A673 (cell line): Measurements from ENCODE around the gene IRF6. TPM values are rescaled to one million over a fixed set of nuclear protein-coding genes. Genes with fewer than 3 reads are reported as not detected.

Experiments used
- BruUV-seq: library from RNA; stranded (reverse); fragments of 400-500 nt; replicated peaks from 2 replicates; lab custom pipeline; 2021; lab: Mats Ljungman, UMichigan
- CTCF ChIA-PET: fragments of 300-600 bp; sonication (Branson Sonifier 250); formaldehyde crosslinking; loops from one replicate; lab custom pipeline; 2022; ENCODE audit warnings: antibody characterized with exemption; lab: Charles Lee
- POLR2A ChIA-PET: fragments of 300-600 bp; sonication (Branson Sonifier 250); formaldehyde crosslinking; loops from one replicate; lab custom pipeline; 2022; ENCODE audit warnings: antibody characterized with exemption; ENCODE audit not compliant: low non-redundant PET; lab: Charles Lee
- DNase-seq: peaks from one replicate; pipeline ENCODE4 v3.0.0-alpha.2; 2015; ENCODE audit warnings: low spot score
- H3K27ac ChIP-seq: fragments of 200-600 bp; sonication (generic); 2 replicates; pipeline ENCODE4 v1.5.1; 2016; ENCODE audit warnings: mixed run types, low read depth, mild to moderate bottlenecking, mixed read lengths, antibody characterized with exemption, low read length; ENCODE audit not compliant: poor library complexity, severe bottlenecking
- H3K27me3 ChIP-seq: fragments of 200-600 bp; sonication (generic); replicated peaks from 2 replicates; pipeline ENCODE4 v1.6.1; 2017; ENCODE audit warnings: mixed run types, low read depth, mild to moderate bottlenecking, mixed read lengths, antibody characterized with exemption, low read length; ENCODE audit not compliant: insufficient read depth, poor library complexity
- H3K36me3 ChIP-seq: fragments of 200-600 bp; sonication (generic); 2 replicates; pipeline ENCODE4 v1.6.1; 2016; ENCODE audit warnings: mixed run types, mild to moderate bottlenecking, mixed read lengths, antibody characterized with exemption, low read length; ENCODE audit not compliant: insufficient read depth, poor library complexity, severe bottlenecking
- H3K4me1 ChIP-seq: fragments of 200-600 bp; sonication (generic); 2 replicates; pipeline ENCODE4 v1.6.1; 2017; ENCODE audit warnings: mixed run types, mild to moderate bottlenecking, mixed read lengths, antibody characterized with exemption, low read length; ENCODE audit not compliant: insufficient read depth, poor library complexity, severe bottlenecking
- H3K4me3 ChIP-seq: fragments of 200-600 bp; sonication (generic); 2 replicates; pipeline ENCODE4 v1.5.1; 2016; ENCODE audit warnings: low read depth, mixed run types, mild to moderate bottlenecking, mixed read lengths, low read length; ENCODE audit not compliant: poor library complexity, severe bottlenecking
- H3K9me3 ChIP-seq: fragments of 200-600 bp; sonication (generic); 2 replicates; pipeline ENCODE4 v1.6.1; 2016; ENCODE audit warnings: mixed run types, low read depth, mild to moderate bottlenecking, mixed read lengths, antibody characterized with exemption, low read length; ENCODE audit not compliant: poor library complexity, severe bottlenecking
- CTCF ChIP-seq: fragments of 300-800, 200-600 bp; sonication (generic); conservative IDR thresholded peaks from 2 replicates; pipeline ENCODE4 v1.5.1; 2017; ENCODE audit warnings: low read depth, mild to moderate bottlenecking, antibody characterized with exemption, low read length, moderate library complexity, mixed read lengths
- EZH2 ChIP-seq: fragments of 200-600 bp; sonication (generic); IDR thresholded peaks from 2 replicates; pipeline ENCODE4 v1.6.1; 2017; ENCODE audit warnings: borderline replicate concordance, low read depth, mild to moderate bottlenecking, mixed read lengths, antibody characterized with exemption, low read length; ENCODE audit not compliant: poor library complexity, severe bottlenecking
- intact Hi-C: fragments of 100-400 bp; cut with micrococcal nuclease; formaldehyde crosslinking; loops from one replicate; pipeline ENCODE4 v1.10.0; 2022; ENCODE audit not compliant: unreplicated experiment
- total RNA-seq: library from RNA; stranded (reverse); gene quantifications from 2 replicates; pipeline ENCODE4 v1.2.3, GENCODE V29; 2021

Gene IRF6
- total RNA-seq, 1 experiment from 2014 or later: 0.17 TPM

- Histone ChIP-seq H3K27me3 (no peaks in the 10 kb centered on the region), H3K27ac (no peak overlapping the region), H3K36me3 (peaks cover 30% of the 10 kb centered on the region), H3K9me3 (no peaks in the 10 kb centered on the region), H3K4me3 (no peak overlapping the region), H3K4me1 (peaks cover 27% of the 10 kb centered on the region)
- no peak for DNase-seq
- intact Hi-C loops: no loop called here
- no TSS peak for BruUV-seq
- ChIA-PET CTCF (interaction anchor here (1.7 kb wide), 1 partner anchor 26 kb away, joined by 5 read pairs; no protein-coding TSS in a partner anchor), POLR2A (interaction anchor here (0.7 kb wide), 1 partner anchor 12 kb away, joined by 3 read pairs; no protein-coding TSS in a partner anchor)
- TF ChIP-seq CTCF (no peak), EZH2 (no peak)
Observed at GRCh38 chr1:209849388-209849787, 43.4 kb upstream of the IRF6 start.

GRCh38 chr1:209845408-209845725, 39.4 kb upstream of the IRF6 start:
- TF ChIP-seq CTCF (no peak), EZH2 (no peak)
- BruUV-seq: no TSS peak
- peaks cover 41% of the 10 kb centered on the region for H3K36me3 ChIP-seq
- H3K4me3 ChIP-seq: no peak overlapping the region
- POLR2A ChIA-PET: no interaction called here
- intact Hi-C loops: no loop called here
- H3K27ac ChIP-seq: no peak overlapping the region
- no peak for DNase-seq
- H3K27me3 ChIP-seq: no peaks in the 10 kb centered on the region
- H3K9me3 ChIP-seq: no peaks in the 10 kb centered on the region
- peaks cover 27% of the 10 kb centered on the region for H3K4me1 ChIP-seq
- CTCF ChIA-PET: interaction anchor here (0.5 to 0.7 kb wide), 2 partner anchors 9 kb away, joined by 4 to 5 read pairs; no protein-coding TSS in a partner anchor

- Histone ChIP-seq H3K36me3 (peaks cover 46% of the 10 kb centered on the region), H3K27me3 (no peaks in the 10 kb centered on the region), H3K9me3 (no peaks in the 10 kb centered on the region), H3K27ac (no peak overlapping the region), H3K4me3 (no peak overlapping the region), H3K4me1 (peaks cover 24% of the 10 kb centered on the region)
- ChIA-PET CTCF (interaction anchor here (0.7 kb wide), 1 partner anchor 9 kb away, joined by 5 read pairs; no protein-coding TSS in a partner anchor), POLR2A (no interaction called here)
- no TSS peak for BruUV-seq
- TF ChIP-seq CTCF: no peak
- TF ChIP-seq EZH2: no peak
- intact Hi-C loops: no loop called here
- no peak for DNase-seq
Observed at GRCh38 chr1:209844695-209845407, 38.9 kb upstream of the IRF6 start.
